ENCODE data around the gene TMEM238L.

DNA sequence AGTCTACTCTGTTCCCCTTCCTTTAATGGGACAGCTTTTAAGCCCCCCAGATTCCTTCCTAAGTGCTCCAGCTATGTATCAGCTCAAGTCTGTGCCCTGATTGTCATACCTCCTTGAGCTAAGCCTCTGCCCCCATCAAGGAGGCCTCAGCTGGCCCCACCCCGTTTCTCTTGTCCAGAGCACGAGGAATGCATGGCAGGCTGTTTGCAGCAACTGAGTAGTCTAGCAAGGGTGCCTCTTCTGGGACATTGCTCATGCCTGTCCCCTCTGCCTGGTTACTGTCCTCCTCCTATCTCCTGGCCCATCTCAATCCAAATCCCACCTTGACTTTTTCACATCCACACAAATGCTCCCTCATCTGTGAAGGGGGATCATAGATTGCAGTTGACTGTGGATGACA lies 46.3 kb downstream of the TMEM238L start:
- TF ChIP-seq, protein P1, sequence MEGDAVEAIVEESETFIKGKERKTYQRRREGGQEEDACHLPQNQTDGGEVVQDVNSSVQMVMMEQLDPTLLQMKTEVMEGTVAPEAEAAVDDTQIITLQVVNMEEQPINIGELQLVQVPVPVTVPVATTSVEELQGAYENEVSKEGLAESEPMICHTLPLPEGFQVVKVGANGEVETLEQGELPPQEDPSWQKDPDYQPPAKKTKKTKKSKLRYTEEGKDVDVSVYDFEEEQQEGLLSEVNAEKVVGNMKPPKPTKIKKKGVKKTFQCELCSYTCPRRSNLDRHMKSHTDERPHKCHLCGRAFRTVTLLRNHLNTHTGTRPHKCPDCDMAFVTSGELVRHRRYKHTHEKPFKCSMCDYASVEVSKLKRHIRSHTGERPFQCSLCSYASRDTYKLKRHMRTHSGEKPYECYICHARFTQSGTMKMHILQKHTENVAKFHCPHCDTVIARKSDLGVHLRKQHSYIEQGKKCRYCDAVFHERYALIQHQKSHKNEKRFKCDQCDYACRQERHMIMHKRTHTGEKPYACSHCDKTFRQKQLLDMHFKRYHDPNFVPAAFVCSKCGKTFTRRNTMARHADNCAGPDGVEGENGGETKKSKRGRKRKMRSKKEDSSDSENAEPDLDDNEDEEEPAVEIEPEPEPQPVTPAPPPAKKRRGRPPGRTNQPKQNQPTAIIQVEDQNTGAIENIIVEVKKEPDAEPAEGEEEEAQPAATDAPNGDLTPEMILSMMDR (IDR thresholded peaks at IDR 0.05) = no peak
- no peak for TF ChIP-seq POLR2A (IDR thresholded peaks at IDR 0.05)
